NCI-H460 (cell line): ENCODE data around the gene FAM9C. TPM values are rescaled to one million over a fixed set of nuclear protein-coding genes. Genes with fewer than 3 reads are reported as not detected.
"Not testable (repeated sequence)": the region's sequence is repeated elsewhere in the genome, so short reads cannot be mapped to it uniquely, and the experiment has no call there.

Experiments
- DNase-seq: peaks from one replicate; pipeline ENCODE4 v3.0.0-alpha.2; 2016; ENCODE audit warnings: low read depth; ENCODE audit errors: extremely low read depth
- polyA plus RNA-seq: library from polyadenylated mRNA; depleted of rRNA; stranded (reverse); fragments of >200 nt; gene quantifications from 2 replicates; pipeline ENCODE4 v1.2.3, GENCODE V29; 2014; cell fraction: nucleus; rRNA removed
- total RNA-seq: library from RNA; depleted of rRNA; stranded (reverse); fragments of >200 nt; shearing (Covaris generic); gene quantifications from 2 replicates; pipeline ENCODE4 v1.2.3, GENCODE V29; 2014; rRNA removed

FAM9C gene
- not detected in 2 replicates for total RNA-seq
- polyA plus RNA-seq, result not detected in 2 replicates

GRCh38 chrX:13044441-13044840 is at the start of gene FAM9C:
FAM9C (minus strand) TSS chrX:13044620; CDS start chrX:13043789, 831 bp downstream.
- no peak for DNase-seq

- DNase-seq, result no peak
Measured at GRCh38 chrX:13093529-13094140, 49.2 kb upstream of the FAM9C start.

- DNase-seq, result no peak
Measured at GRCh38 chrX:13092455-13092941, 48.1 kb upstream of the FAM9C start.

GRCh38 chrX:13091111-13091765 is 46.8 kb upstream of the FAM9C start:
- no peak for DNase-seq

GRCh38 chrX:13090339-13091110 is 46.1 kb upstream of the FAM9C start:
- no peak for DNase-seq

GRCh38 chrX:13090027-13090338 is 45.6 kb upstream of the FAM9C start:
- DNase-seq, result no peak

- no peak for DNase-seq
Measured at GRCh38 chrX:13088156-13088487, 43.7 kb upstream of the FAM9C start.

GRCh38 chrX:13087322-13088155 is 43.1 kb upstream of the FAM9C start:
- peak; percentile 56 for DNase-seq

GRCh38 chrX:13086793-13087321 is 42.4 kb upstream of the FAM9C start:
- DNase-seq, result not testable (repeated sequence)

- no peak for DNase-seq
Measured at GRCh38 chrX:13086076-13086475, 41.7 kb upstream of the FAM9C start.

- DNase-seq, result no peak
Measured at GRCh38 chrX:13085526-13085925, 41.1 kb upstream of the FAM9C start.

GRCh38 chrX:13084611-13085010 is 40.2 kb upstream of the FAM9C start:
- no peak for DNase-seq

GRCh38 chrX:13083755-13084326 is 39.4 kb upstream of the FAM9C start:
- not testable (repeated sequence) for DNase-seq

GRCh38 chrX:13082206-13083065 is 38.0 kb upstream of the FAM9C start:
- no peak for DNase-seq

- DNase-seq, result no peak
Measured at GRCh38 chrX:13081395-13082205, 37.2 kb upstream of the FAM9C start.

GRCh38 chrX:13080128-13080795 is 35.8 kb upstream of the FAM9C start:
- no peak for DNase-seq

GRCh38 chrX:13078739-13079444 is 34.5 kb upstream of the FAM9C start:
- no peak for DNase-seq
